Esophagus squamous epithelium (tissue), 4 donors: Measurements from ENCODE around the gene COQ8B.
"Not testable (repeated sequence)": the region's sequence is repeated elsewhere in the genome, so short reads cannot be mapped to it uniquely, and the experiment has no call there.

ENCODE experiments used
- CTCF ChIP-seq, 6 experiments: fragments of 450-650 bp in 4 of 6; fragments of 200-600 bp in 2 of 6; sonication (generic) in 2 of 6; IDR thresholded peaks; one replicate each; pipeline ENCODE4 v1.5.1; 2016 to 2019; ENCODE audit warnings: antibody characterized with exemption in 6 of 6, mild to moderate bottlenecking in 4 of 6, moderate library complexity in 4 of 6
- POLR2A ChIP-seq, 4 donors: fragments of 450-650 bp; IDR thresholded peaks; one replicate each; pipeline ENCODE4 v1.6.1; 2017; ENCODE audit warnings: antibody characterized with exemption in 4 of 4, mild to moderate bottlenecking in 4 of 4, moderate library complexity in 3 of 4

GRCh38 chr19:40655684-40656083 is 61.0 kb downstream of the COQ8B start:
- not testable (repeated sequence) for TF ChIP-seq CTCF, POLR2A (IDR thresholded peaks at IDR 0.05)
